ENCODE results near the gene CNTNAP4.

The CNTNAP4 gene

GRCh38 chr16:76484020-76484419 is 206.8 kb downstream of the CNTNAP4 start:
- H3K27ac ChIP-seq (ENCODE audit: low read length, poor library complexity, severe bottlenecking), result no peak overlapping the region
- H3K79me1 ChIP-seq (replicated peaks; ENCODE audit: low read length, poor library complexity, severe bottlenecking), result no peaks in the 10 kb centered on the region
- WGBS, result 44% methylated on average over 1 of the region's 1 CpG
- H3K9ac ChIP-seq (ENCODE audit: low read length), result no peak overlapping the region
- H3K23ac ChIP-seq (ENCODE audit: low read length in 2 of 2), result no peak overlapping the region
- H4K91ac ChIP-seq (ENCODE audit: low read length), result no peak overlapping the region
- H2BK5ac ChIP-seq (ENCODE audit: low read depth, low read length, poor library complexity, severe bottlenecking), result no peak overlapping the region
- H3K4me2 ChIP-seq (ENCODE audit: low read length, poor library complexity, severe bottlenecking), result no peak overlapping the region
- no peak overlapping the region for H3K18ac ChIP-seq (ENCODE audit: low read depth in 1 of 2, low read length in 2 of 2)
- no peak overlapping the region for H3K14ac ChIP-seq (ENCODE audit: low read length in 2 of 2)
- no peak overlapping the region for H2AFZ ChIP-seq (ENCODE audit: low read depth, low read length)
- no peak overlapping the region for H3K4ac ChIP-seq (ENCODE audit: low read depth in 1 of 2, low read length in 2 of 2)
- no peaks in the 10 kb centered on the region for H3K27me3 ChIP-seq (ENCODE audit: control insufficient read depth in 1 of 2, insufficient read depth in 1 of 2, low read length in 2 of 2)
- H3K4me1 ChIP-seq (ENCODE audit: control insufficient read depth, insufficient read depth, low read depth, low read length), result no peaks in the 10 kb centered on the region
- no peak for DNase-seq
- no peak overlapping the region for H2BK15ac ChIP-seq (ENCODE audit: low read depth, poor library complexity, severe bottlenecking)
- H2AK5ac ChIP-seq (ENCODE audit: low read length, severe bottlenecking), result no peak overlapping the region
- no peak overlapping the region for H3K4me3 ChIP-seq (ENCODE audit: insufficient read depth in 1 of 2, low read depth in 1 of 2, low read length in 2 of 2)
- no peak overlapping the region for H2BK120ac ChIP-seq (ENCODE audit: low read depth, low read length)
- H3K9me3 ChIP-seq (ENCODE audit: control insufficient read depth, low read length), result no peaks in the 10 kb centered on the region
- no peaks in the 10 kb centered on the region for H3K36me3 ChIP-seq (ENCODE audit: control insufficient read depth in 1 of 2, insufficient read depth in 2 of 2, low read depth in 1 of 2, low read length in 2 of 2)
- H4K8ac ChIP-seq (ENCODE audit: low read length), result no peak overlapping the region
- H2BK12ac ChIP-seq (ENCODE audit: low read length in 2 of 2), result no peak overlapping the region

- no peaks in the 10 kb centered on the region for H3K4me1 ChIP-seq (ENCODE audit: control insufficient read depth, insufficient read depth, low read depth, low read length)
- H3K27me3 ChIP-seq (ENCODE audit: control insufficient read depth in 1 of 2, insufficient read depth in 1 of 2, low read length in 2 of 2), result no peaks in the 10 kb centered on the region
- H2BK15ac ChIP-seq (ENCODE audit: low read depth, poor library complexity, severe bottlenecking), result no peak overlapping the region
- no peaks in the 10 kb centered on the region for H3K36me3 ChIP-seq (ENCODE audit: control insufficient read depth in 1 of 2, insufficient read depth in 2 of 2, low read depth in 1 of 2, low read length in 2 of 2)
- no peak overlapping the region for H2BK120ac ChIP-seq (ENCODE audit: low read depth, low read length)
- H3K27ac ChIP-seq (ENCODE audit: low read length, poor library complexity, severe bottlenecking), result no peak overlapping the region
- H3K9me3 ChIP-seq (ENCODE audit: control insufficient read depth, low read length), result no peaks in the 10 kb centered on the region
- no peak for DNase-seq
- no peak overlapping the region for H3K9ac ChIP-seq (ENCODE audit: low read length)
- no peak overlapping the region for H2AK5ac ChIP-seq (ENCODE audit: low read length, severe bottlenecking)
- no peak overlapping the region for H4K8ac ChIP-seq (ENCODE audit: low read length)
- H3K79me1 ChIP-seq (replicated peaks; ENCODE audit: low read length, poor library complexity, severe bottlenecking), result no peaks in the 10 kb centered on the region
- H3K23ac ChIP-seq (ENCODE audit: low read length in 2 of 2), result no peak overlapping the region
- H3K4me2 ChIP-seq (ENCODE audit: low read length, poor library complexity, severe bottlenecking), result no peak overlapping the region
- 100% methylated on average over 1 of the region's 1 CpG for WGBS
- no peak overlapping the region for H2BK12ac ChIP-seq (ENCODE audit: low read length in 2 of 2)
- H4K91ac ChIP-seq (ENCODE audit: low read length), result no peak overlapping the region
- no peak overlapping the region for H2BK5ac ChIP-seq (ENCODE audit: low read depth, low read length, poor library complexity, severe bottlenecking)
- H3K4ac ChIP-seq (ENCODE audit: low read depth in 1 of 2, low read length in 2 of 2), result no peak overlapping the region
- H3K18ac ChIP-seq (ENCODE audit: low read depth in 1 of 2, low read length in 2 of 2), result no peak overlapping the region
- H2AFZ ChIP-seq (ENCODE audit: low read depth, low read length), result no peak overlapping the region
- no peak overlapping the region for H3K4me3 ChIP-seq (ENCODE audit: insufficient read depth in 1 of 2, low read depth in 1 of 2, low read length in 2 of 2)
- H3K14ac ChIP-seq (ENCODE audit: low read length in 2 of 2), result no peak overlapping the region
Observed at GRCh38 chr16:76486740-76487139, 209.5 kb downstream of the CNTNAP4 start.

GRCh38 chr16:76487411-76488064 is 210.3 kb downstream of the CNTNAP4 start:
- Histone ChIP-seq H4K8ac (ENCODE audit: low read length) (no peak overlapping the region), H2AK5ac (ENCODE audit: low read length, severe bottlenecking) (no peak overlapping the region), H2BK15ac (ENCODE audit: low read depth, poor library complexity, severe bottlenecking) (no peak overlapping the region), H3K14ac (ENCODE audit: low read length in 2 of 2) (no peak overlapping the region), H3K9ac (ENCODE audit: low read length) (no peak overlapping the region), H4K91ac (ENCODE audit: low read length) (no peak overlapping the region), H3K23ac (ENCODE audit: low read length in 2 of 2) (no peak overlapping the region), H3K36me3 (ENCODE audit: control insufficient read depth in 1 of 2, insufficient read depth in 2 of 2, low read depth in 1 of 2, low read length in 2 of 2) (no peaks in the 10 kb centered on the region), H3K27ac (ENCODE audit: low read length, poor library complexity, severe bottlenecking) (no peak overlapping the region), H2BK5ac (ENCODE audit: low read depth, low read length, poor library complexity, severe bottlenecking) (no peak overlapping the region), H3K4ac (ENCODE audit: low read depth in 1 of 2, low read length in 2 of 2) (no peak overlapping the region), H3K27me3 (ENCODE audit: control insufficient read depth in 1 of 2, insufficient read depth in 1 of 2, low read length in 2 of 2) (no peaks in the 10 kb centered on the region), H2BK120ac (ENCODE audit: low read depth, low read length) (no peak overlapping the region), H3K4me3 (ENCODE audit: insufficient read depth in 1 of 2, low read depth in 1 of 2, low read length in 2 of 2) (no peak overlapping the region), H3K79me1 (replicated peaks; ENCODE audit: low read length, poor library complexity, severe bottlenecking) (no peaks in the 10 kb centered on the region), H2AFZ (ENCODE audit: low read depth, low read length) (no peak overlapping the region), H3K9me3 (ENCODE audit: control insufficient read depth, low read length) (no peaks in the 10 kb centered on the region), H2BK12ac (ENCODE audit: low read length in 2 of 2) (no peak overlapping the region), H3K4me1 (ENCODE audit: control insufficient read depth, insufficient read depth, low read depth, low read length) (no peaks in the 10 kb centered on the region), H3K4me2 (ENCODE audit: low read length, poor library complexity, severe bottlenecking) (no peak overlapping the region), H3K18ac (ENCODE audit: low read depth in 1 of 2, low read length in 2 of 2) (no peak overlapping the region)
- 83% methylated on average over 5 of the region's 6 CpGs for WGBS
- no peak for DNase-seq

- DNase-seq, result no peak
- Histone ChIP-seq H3K4me2 (ENCODE audit: low read length, poor library complexity, severe bottlenecking) (no peak overlapping the region), H2BK12ac (ENCODE audit: low read length in 2 of 2) (no peak overlapping the region), H4K8ac (ENCODE audit: low read length) (no peak overlapping the region), H2BK120ac (ENCODE audit: low read depth, low read length) (no peak overlapping the region), H2BK5ac (ENCODE audit: low read depth, low read length, poor library complexity, severe bottlenecking) (no peak overlapping the region), H3K36me3 (ENCODE audit: control insufficient read depth in 1 of 2, insufficient read depth in 2 of 2, low read depth in 1 of 2, low read length in 2 of 2) (no peaks in the 10 kb centered on the region), H3K9me3 (ENCODE audit: control insufficient read depth, low read length) (no peaks in the 10 kb centered on the region), H3K27me3 (ENCODE audit: control insufficient read depth in 1 of 2, insufficient read depth in 1 of 2, low read length in 2 of 2) (no peaks in the 10 kb centered on the region), H3K4ac (ENCODE audit: low read depth in 1 of 2, low read length in 2 of 2) (no peak overlapping the region), H3K4me1 (ENCODE audit: control insufficient read depth, insufficient read depth, low read depth, low read length) (no peaks in the 10 kb centered on the region), H2AK5ac (ENCODE audit: low read length, severe bottlenecking) (no peak overlapping the region), H3K79me1 (replicated peaks; ENCODE audit: low read length, poor library complexity, severe bottlenecking) (no peaks in the 10 kb centered on the region), H4K91ac (ENCODE audit: low read length) (no peak overlapping the region), H3K4me3 (ENCODE audit: insufficient read depth in 1 of 2, low read depth in 1 of 2, low read length in 2 of 2) (no peak overlapping the region), H3K14ac (ENCODE audit: low read length in 2 of 2) (no peak overlapping the region), H3K9ac (ENCODE audit: low read length) (no peak overlapping the region), H2BK15ac (ENCODE audit: low read depth, poor library complexity, severe bottlenecking) (no peak overlapping the region), H3K23ac (ENCODE audit: low read length in 2 of 2) (no peak overlapping the region), H2AFZ (ENCODE audit: low read depth, low read length) (no peak overlapping the region), H3K18ac (ENCODE audit: low read depth in 1 of 2, low read length in 2 of 2) (no peak overlapping the region), H3K27ac (ENCODE audit: low read length, poor library complexity, severe bottlenecking) (no peak overlapping the region)
- 92% methylated on average over 4 of the region's 5 CpGs for WGBS
Observed at GRCh38 chr16:76488065-76488417, 210.8 kb downstream of the CNTNAP4 start.

All from mesenchymal stem cell (in vitro differentiated cells and primary cell).